GM21515 (cell line): ENCODE results near the gene SLC39A8.
"Not testable (repeated sequence)": the region's sequence is repeated elsewhere in the genome, so short reads cannot be mapped to it uniquely, and the experiment has no call there.

Experiments used
- ATAC-seq: cut with Tn5 transposase; IDR thresholded peaks from one replicate; pipeline ENCODE4 v1.9.1; 2021; ENCODE audit not compliant: unreplicated experiment

The SLC39A8 gene

DNA sequence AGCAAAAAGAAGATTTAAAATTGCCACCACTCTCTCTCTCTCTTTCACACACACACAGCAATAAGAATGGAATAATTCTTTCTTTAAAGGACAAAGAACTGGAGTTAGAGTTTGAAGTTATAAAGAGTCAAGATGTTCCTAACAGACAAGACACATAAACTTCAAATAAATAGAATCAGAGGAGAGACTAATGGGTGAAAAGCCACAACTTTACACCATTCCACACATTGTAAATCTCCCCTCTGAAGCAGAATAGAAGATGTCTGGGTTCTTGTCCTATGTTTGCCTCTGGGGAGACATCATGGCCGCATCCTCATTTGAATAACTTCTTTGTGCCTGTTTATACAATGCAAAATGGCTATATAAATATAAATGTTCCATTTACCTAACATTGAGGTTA, 39.6 kb downstream of the SLC39A8 start:
- no peak for ATAC-seq

DNA sequence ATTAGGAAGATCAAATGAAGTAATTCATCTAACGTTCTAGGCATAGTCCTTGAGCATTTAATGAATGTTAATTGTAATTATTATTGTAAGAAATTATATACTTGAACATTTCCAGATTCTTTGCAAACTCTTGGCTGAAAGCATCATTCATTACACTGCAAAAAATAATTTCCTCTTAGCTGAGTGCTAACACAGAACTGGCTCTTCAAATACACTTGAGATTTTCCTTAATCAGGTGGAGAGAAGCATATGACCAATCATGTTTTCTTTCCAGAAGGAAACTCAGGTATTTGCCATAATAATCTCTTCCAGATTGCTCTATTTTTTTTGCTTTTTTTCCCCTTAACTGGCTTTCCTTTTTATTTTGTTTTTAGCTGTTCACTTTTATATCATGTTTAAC, 42.5 kb downstream of the SLC39A8 start:
- ATAC-seq = no peak

DNA sequence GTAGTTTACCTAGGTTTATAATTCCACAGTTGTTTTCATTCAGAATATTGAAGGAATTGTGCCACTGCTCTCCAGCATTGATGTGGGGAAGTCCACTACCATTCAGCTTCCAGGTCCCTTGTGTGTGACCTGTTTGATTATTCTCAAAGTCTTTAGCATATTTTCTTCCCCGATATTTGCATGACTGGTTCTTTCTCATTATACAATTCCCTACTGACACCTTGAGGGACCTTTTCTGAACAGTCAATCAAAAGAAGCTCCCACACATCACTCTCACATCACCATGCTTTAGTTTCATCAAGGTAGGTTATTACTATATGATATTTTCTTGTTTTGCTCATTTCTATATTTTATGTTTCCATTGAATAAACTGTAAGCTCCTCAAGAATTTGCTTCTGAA, 44.1 kb downstream of the SLC39A8 start:
- no peak for ATAC-seq

DNA sequence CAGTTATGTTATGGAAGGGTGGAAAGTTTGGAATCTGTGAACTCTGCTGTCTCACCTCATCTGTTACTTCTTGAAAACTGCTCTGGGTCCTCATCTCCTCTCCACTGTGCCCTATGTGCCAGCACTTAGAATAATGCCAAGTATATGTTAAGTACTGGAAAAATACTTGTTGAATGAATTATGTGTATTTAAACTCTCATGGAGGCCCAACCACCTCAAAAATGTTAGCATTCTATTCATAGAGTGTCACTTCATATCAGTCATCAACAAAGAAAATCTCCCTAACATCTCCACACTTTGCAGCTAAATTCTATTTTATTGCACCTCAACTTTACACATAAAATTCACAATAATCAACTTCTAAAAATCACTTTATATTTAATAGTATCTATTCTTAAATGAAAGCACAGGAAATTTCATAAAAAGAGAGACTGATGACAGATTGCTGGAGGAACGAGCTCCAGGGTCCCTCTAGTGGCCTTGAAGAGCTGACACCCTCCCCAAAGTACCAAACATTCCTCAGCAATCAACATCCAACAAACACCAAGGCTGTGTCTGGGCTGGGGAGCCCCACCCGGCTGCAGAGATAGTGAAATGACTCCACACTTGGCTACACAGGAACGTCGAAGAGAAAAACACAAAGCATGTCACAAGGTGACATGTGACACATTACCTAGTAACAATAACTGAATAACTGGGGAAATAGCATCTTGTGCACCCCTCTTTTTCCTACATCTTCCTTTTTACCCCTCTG, 45.8 kb downstream of the SLC39A8 start:
- ATAC-seq = peak; percentile 91

DNA sequence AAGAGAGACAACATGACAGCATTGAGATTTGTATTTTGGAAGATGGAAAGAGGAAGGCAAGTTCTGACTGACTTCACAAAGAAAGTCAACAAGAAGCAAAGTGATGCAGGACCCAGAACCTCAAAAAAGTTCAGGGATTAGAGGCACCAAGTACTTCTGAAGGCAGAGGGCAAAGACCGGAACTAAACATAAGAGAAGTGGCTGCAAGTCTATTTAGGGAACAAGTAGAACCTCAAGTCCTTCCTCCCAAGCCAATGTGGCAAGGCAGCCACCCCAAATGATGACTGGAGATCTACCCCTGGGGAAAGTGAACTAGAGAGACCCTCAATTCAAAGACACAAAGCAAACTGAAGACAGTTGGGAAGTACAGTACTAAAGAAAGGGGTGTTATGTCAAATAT, 46.6 kb downstream of the SLC39A8 start:
- no peak for ATAC-seq

DNA sequence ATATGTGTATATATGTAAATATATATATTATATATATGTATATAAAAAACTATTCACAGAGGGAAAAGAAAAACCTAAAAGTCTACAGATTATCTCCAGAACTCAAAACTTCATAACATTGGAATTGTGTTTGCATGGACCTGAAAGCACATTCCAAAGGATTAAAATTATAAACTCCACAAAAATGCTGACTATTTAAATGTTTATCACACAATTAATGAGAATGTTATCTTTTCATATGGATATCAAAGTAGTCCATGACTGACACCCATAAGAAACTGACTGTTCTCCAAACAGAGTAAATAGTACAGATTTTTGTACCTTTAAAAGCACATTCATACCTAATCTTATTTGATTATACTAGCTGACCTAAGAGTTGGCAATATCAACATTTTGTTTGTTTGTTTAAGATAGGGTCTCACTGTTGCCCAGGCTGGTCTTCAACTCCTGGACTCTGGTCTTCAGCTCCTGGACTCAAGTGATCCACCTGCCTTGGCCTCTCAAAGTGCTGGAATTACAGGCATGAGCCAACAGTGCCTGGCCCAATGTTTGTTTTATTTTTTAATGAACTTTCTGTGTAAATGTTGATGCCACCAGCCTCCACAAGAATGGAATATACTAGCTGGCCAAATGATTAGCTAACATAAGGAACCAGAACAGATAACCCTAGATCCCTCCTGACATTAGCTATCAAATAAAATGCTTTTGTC, 50.0 kb downstream of the SLC39A8 start:
- ATAC-seq = no peak

DNA sequence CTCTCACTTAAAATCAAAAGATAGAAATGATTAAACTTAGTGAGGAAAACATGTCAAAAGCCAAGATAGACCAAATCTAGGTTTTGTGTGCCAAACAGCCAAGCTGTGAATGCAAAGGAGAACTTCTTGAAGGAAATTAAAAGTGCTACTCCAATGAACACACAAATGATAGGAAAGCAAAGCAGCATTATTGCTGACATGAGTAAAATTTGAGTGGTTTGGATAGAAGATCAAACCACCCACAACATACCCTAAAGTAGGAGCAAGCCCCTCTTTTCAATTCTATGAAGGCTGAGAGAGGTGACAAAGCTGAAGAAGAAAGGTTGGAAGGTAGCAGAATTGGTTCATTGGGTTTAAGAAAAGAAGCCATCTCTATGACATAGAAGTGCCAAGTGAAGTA, 56.8 kb downstream of the SLC39A8 start:
- no peak for ATAC-seq

DNA sequence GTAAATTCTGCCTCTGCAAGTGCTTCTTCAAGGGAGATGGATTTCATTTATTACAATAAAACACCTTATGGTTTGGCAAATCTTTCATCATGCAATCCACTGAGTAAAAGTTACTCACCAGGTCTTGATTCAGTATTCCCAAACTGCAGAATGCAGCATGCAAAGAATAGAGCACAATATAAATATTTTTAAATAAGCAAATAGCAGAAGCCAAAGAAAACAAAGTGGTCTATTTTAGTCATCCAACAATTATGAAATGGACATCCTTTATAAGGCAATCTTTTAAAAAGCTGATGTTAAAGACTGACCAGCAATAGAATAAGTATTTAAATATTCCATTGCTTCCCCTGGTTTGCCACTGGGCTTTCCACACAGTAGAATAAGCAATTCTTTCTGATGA, 59.5 kb downstream of the SLC39A8 start:
- no peak for ATAC-seq

DNA sequence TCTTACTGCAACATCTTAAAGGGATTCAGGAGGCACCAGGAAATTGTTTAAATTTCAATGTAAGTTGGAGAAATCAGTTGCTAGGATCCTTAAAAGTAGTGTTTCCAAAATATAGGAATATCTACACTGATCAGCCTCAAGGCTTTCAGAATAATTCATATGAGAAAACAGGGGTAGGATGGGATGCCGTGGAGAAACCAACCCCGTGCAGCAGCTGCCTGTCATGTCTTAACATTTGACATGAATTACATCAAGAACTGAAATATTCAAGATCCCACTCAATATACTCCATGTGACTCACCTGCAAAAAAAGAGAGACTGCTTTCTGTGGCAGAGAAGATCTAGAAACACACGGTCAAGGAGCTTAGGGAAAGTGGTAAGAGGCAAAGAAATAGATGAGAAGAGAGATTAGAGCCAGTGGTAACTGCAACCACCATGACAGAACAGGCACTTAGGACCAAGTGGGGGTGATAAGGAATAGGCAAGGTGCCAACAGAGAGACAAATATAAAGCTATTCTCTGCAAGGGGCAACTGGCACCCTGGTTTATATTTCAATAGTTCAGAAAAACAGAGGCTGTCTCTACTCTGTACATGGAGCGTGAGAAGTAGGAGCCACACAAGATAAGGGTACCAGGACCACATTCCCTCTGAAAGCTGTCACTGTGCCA, 64.0 kb downstream of the SLC39A8 start:
- no peak for ATAC-seq

DNA sequence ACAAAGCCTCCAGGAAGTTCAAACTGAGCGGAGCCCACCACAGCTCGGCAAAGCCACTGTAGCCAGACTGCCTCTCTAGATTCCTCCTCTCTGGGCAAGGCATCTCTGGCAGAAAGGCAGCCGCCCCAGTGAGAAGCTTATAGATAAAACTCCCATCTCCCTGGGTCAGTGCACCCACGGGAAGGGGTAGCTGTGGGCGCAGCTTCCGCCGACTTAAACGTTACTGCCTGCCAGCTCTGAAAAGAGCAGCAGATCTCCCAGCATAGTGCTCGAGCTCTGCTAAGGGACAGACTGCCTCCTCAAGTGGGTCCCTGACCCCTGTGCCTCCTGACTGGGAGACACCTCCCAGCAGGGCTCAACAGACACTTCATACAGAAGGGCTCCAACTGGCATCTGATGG, 72.0 kb downstream of the SLC39A8 start:
- ATAC-seq = not testable (repeated sequence)

DNA sequence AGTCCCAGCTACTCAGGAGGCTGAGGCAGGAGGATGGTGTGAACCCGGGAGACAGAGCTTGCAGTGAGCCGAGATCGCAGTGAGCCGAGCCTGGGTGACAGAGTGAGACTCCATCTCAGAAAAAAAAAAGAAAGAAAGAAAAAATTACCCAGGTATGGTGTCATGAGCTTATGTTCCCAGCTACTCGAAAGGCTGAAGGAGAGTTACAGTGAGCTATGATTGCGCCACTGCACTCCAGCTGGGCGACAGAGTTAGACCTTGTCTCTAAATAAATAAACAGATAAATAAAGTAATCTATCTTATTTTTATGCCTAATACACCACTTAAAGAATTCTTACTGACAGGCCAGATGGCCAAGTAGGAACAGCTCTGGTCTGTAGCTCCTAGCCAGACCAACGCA, 73.0 kb downstream of the SLC39A8 start:
- ATAC-seq = no peak

DNA sequence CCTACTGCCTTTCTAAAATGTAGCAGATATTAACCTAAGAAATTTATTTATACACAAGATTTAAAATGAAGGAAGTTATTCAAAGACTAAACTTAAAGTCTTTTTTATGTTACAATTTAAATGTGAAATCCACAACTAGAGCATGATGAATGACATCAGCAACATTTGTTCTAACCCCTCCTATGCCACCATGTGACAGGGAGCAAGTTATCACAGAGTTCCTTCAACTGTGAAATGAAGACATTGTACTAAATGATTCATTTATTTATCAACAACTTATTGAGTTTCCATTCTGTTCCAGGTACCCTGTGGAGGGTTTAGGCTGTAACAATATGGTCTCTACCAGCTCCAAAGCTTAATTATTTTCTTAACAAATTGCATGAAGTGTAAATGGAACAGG, 76.9 kb downstream of the SLC39A8 start:
- ATAC-seq = no peak

DNA sequence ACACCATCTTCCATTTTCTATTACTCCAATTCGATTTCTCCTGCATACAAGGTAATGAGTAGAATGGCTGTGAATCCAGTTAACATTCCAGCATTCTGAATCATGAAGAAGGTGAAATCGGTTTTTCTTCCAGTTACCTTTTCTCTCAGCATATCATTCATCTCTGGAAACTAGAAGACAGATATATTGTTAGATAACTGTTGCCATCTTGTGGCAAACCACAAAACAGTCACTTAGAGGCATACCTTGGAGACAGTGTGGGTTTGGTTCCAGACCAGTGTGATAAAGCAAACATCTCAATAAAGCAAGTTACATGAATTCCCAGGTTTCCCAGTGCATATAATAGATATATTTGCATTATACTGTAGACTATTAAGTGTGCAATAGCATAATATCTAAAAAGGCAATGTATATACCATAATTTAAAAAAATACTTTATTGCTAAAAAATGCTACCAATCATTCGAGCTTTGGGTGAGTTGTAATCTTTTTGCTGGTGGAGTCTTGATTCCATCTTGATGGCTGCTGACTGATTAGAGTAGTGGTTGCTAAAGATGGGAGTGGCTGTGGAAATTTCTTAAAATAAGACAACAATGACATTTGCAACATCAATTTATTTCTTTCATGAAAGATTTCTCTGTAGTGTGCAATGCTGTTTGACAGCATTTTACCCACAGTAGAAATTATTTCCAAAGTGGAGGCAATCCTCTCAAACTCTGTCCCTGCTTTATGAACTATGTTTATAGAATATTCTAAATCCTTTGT, 82.1 kb downstream of the SLC39A8 start:
- ATAC-seq = peak; percentile 83

DNA sequence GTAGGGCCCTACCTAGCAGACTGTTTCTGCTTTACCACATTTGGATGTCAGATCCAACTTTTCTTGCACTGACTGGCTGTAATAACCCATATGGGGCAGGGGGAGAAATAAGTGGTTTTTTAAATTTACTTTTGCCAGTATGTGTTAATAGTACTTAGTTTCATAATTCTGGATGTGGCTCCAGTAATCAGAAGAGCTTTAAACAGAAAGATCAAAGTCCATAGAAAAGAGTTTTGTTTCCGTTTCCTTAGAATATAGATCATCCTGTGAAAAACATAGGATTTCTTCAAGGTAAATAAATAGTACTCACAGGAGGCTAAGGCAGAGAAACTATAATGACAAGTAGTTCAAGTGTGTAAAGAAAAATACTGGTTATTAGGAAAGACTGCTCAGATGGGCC, 85.6 kb downstream of the SLC39A8 start:
- no peak for ATAC-seq

DNA sequence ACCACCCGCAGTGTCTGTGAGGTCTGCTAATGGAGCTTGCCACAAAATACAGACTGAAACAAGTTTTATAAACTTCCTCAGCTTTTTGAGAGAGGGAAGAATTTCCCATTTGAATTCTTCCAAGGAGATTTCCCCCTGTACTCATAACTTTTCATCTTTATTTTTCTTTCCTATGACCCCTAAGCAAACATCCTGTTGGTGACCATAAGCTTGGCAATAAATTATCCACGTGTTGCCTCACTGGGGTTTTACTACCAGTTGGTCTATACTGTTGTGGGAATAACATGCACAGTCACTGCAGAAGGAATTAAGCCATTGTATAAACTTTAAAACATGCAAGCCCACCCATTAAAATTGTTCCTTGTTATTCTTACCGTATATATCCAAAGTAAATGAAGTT, 86.2 kb downstream of the SLC39A8 start:
- ATAC-seq = no peak

DNA sequence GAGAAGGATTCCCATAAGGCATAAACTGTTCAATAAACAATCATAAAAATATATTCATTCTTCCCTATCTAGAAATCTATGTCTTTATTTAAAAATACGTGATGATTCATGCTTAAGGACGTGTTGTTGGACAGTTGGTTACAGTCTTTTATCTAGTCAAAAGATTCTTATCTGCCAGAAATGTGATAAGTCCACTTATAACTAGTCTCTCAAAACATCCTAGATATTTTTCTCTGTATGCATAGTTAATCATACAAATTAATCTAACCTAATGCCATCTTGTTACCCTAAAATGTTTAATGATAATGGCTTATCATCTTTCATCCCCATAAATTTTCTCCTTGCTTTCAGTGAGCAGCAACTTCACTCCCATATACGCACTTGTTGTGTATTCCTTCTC, 89.0 kb downstream of the SLC39A8 start:
- ATAC-seq = no peak

DNA sequence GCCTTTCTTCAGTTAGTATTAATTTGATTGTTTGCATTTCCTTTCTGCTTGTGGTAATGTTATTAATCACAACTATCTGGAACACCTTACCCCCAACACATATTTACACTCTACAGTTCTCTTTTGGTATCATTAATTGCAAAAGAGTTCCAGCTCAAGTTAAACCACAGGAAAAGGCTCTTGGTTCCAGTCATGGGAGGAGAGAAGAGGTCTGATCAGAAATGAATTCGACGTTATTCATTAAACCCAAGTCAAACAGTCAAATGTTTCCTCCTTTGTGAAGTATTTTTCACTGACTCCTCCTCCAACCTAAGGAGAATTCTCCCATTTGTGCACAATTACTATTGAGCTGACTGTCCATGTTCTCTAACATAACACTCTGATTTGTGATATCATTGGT, 91.4 kb downstream of the SLC39A8 start:
- no peak for ATAC-seq

DNA sequence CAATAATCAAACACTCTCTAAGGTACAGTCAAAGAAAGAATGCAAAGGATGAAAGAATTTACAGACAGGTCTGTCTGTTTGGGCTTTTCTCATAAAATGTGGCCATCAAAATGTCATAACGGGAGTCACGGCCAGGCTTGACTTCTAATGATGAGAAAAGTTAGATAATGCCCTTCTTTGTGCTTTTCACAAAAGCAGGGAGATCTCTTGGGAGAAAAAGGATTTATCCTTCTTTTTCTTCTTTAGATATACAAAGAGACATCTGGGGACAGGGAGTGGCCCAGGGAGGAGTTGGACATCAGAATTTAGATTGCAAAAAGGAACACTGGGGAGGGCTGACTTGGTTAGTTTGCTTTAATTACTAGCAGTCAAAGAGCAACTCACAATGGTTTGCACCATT, 93.1 kb downstream of the SLC39A8 start:
- no peak for ATAC-seq

DNA sequence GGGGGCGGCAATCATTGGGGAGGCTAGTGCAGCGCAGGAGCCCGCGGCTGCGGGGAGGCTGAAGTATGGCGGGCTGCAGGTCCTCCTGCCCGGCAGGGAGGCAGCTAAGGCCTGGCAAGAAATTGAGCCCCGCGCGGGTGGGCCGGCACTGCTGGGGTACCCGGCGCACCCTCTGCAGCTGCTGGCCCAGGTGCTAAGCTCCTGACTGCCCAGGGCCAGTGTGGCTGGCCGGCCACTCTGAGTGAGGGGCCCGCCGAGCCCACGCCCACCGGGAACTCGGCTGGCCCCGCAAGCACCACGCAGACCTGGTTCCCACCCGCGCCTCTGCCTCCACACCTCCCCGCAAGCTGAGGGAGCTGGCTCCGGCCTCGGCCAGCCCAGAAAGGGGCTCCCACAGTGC, 94.9 kb downstream of the SLC39A8 start:
- no peak for ATAC-seq

DNA sequence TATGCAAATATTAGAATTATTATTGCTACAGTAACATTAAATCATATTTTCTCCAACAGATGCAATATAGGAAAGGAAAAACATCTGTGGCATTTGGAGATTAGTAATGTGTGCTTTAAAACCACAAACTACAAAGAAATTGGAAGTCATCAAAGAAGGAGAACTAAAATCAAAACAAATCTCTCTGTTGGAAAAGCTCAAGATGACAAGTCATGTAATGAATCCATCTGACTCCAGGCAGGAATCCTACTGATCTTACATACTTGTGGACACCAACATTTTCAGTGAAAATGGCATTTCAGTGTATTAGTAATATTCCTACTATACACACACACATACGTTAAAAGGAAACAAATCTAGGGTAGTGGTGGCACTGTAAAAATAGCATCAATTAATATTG, 98.2 kb downstream of the SLC39A8 start:
- no peak for ATAC-seq

DNA sequence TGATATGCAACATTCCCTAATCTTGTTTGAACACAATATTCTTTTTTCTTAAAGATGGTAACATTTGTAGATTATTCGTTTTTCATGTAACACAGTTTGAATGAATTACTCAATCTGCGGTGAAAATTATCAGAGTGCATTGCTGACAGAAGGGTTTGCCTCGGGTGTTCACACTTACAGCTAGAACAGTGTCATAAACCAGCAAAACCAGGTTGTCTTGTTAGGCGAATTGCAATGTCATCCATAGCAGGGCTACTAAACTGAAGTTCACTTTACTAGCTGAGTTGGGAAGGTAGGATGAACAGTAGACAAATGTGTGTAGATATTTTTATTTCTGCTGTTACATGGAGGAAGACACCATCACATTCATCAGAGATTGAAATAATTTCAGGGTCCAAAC, 98.9 kb downstream of the SLC39A8 start:
- ATAC-seq = no peak
